Gastrocnemius medialis (tissue), 4 donors: ENCODE measurements around the gene FBXL7. TPM values are rescaled to one million over a fixed set of nuclear protein-coding genes. Genes with fewer than 3 reads are reported as not detected.

Experiments
- ATAC-seq, 2 donors: fragments of 150-250 bp; one replicate each; pipeline ENCODE4 v1.9.1; 2016
- DNase-seq, 2 donors: peaks; one replicate each; pipeline ENCODE4 v3.0.0-alpha.2; 2019
- H3K27ac ChIP-seq, 4 donors: fragments of 200-600 bp; sonication (generic); 1 replicate in 1 of 4; 2 replicates in 3 of 4; pipeline ENCODE4 v1.5.1; 2016 to 2018; ENCODE audit warnings: mild to moderate bottlenecking in 2 of 4, moderate library complexity in 1 of 4
- H3K27me3 ChIP-seq, 3 donors: fragments of 200-600 bp; sonication (generic) in 2 of 3; 1 replicate in 1 of 3; 2 replicates in 2 of 3; pipeline versions ENCODE4 v1.5.1 to v1.6.0; 2016 to 2019; ENCODE audit warnings: mild to moderate bottlenecking in 1 of 3, moderate library complexity in 1 of 3
- H3K36me3 ChIP-seq, 2 donors: fragments of 200-600 bp; sonication (generic) in 1 of 2; one replicate each; pipeline ENCODE4 v1.5.1; 2017 to 2018
- H3K4me1 ChIP-seq, 2 donors: fragments of 200-600 bp; sonication (generic) in 1 of 2; one replicate each; pipeline ENCODE4 v1.5.1; 2016 to 2017; ENCODE audit warnings: mild to moderate bottlenecking in 2 of 2
- H3K4me3 ChIP-seq, 4 donors: fragments of 200-600 bp; sonication (generic) in 3 of 4; 1 replicate in 1 of 4; 2 replicates in 3 of 4; pipeline ENCODE4 v1.5.1; 2016 to 2019; ENCODE audit warnings: mild to moderate bottlenecking in 2 of 4
- H3K9me3 ChIP-seq, 3 donors: fragments of 200-600 bp; sonication (generic) in 2 of 3; 1 replicate in 1 of 3; 2 replicates in 2 of 3; pipeline ENCODE4 v1.5.1; 2016 to 2019
- POLR2A ChIP-seq, 2 donors: fragments of 450-650 bp; IDR thresholded peaks; one replicate each; pipeline ENCODE4 v1.6.1; 2017; ENCODE audit warnings: antibody characterized with exemption in 2 of 2, mild to moderate bottlenecking in 2 of 2, moderate library complexity in 2 of 2
- in situ Hi-C, 4 donors: fragments of 200-750 bp; cut with MboI; loops; one replicate each; pipeline versions ENCODE4 v1.15.0 to v1.8.0; 2017; ENCODE audit warnings: low sequenced_read_pairs in 4 of 4
- intact Hi-C: fragments of 100-400 bp; cut with DNase I; formaldehyde crosslinking; loops from one replicate; pipeline ENCODE4 v1.15.1; 2023; ENCODE audit warnings: low total_unique reads
- total RNA-seq, 4 donors: library from RNA; depleted of rRNA; stranded (reverse); fragments of >200 nt; gene quantifications; one replicate each; pipeline versions ENCODE4 v1.1.0 to v1.2.3, GENCODE V29; 2016
- TF ChIP-seq, protein P1 (sequence below), 5 experiments: fragments of 450-650 bp in 3 of 5; fragments of 200-600 bp in 2 of 5; sonication (generic) in 2 of 5; IDR thresholded peaks in 4 of 5; conservative IDR thresholded peaks in 1 of 5; 1 replicate in 4 of 5; 2 replicates in 1 of 5; pipeline ENCODE4 v1.5.1; 2016 to 2019; ENCODE audit warnings: antibody characterized with exemption in 5 of 5, mild to moderate bottlenecking in 3 of 5, moderate library complexity in 3 of 5

FBXL7 gene
- total RNA-seq, 4 donors from 2014 or later: 2.4 to 4.9 (median 3.1) TPM

DNA sequence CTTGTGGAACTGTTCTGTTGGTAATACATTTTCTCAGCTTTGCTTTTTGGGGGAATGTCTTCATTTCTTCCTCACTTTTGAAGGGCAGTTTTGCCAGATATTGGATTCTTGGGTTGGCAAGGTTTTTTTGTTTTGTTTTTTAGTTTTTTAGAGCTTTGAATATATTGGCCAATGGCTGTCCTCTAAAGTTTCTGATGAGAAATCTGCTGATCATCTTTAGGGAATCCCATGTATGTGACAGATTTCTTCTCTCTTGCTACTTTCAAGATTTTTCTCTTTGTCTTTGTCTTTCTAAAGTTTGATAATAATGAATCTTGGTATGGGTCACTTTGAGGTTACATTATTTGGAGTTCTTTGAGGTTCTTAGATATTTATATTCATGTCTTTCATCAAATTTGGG is 227.4 kb downstream of the FBXL7 start:
- H3K36me3 ChIP-seq: no peaks in the 10 kb centered on the region
- no peak for TF ChIP-seq POLR2A (IDR thresholded peaks at IDR 0.05)
- TF ChIP-seq, protein P1, sequence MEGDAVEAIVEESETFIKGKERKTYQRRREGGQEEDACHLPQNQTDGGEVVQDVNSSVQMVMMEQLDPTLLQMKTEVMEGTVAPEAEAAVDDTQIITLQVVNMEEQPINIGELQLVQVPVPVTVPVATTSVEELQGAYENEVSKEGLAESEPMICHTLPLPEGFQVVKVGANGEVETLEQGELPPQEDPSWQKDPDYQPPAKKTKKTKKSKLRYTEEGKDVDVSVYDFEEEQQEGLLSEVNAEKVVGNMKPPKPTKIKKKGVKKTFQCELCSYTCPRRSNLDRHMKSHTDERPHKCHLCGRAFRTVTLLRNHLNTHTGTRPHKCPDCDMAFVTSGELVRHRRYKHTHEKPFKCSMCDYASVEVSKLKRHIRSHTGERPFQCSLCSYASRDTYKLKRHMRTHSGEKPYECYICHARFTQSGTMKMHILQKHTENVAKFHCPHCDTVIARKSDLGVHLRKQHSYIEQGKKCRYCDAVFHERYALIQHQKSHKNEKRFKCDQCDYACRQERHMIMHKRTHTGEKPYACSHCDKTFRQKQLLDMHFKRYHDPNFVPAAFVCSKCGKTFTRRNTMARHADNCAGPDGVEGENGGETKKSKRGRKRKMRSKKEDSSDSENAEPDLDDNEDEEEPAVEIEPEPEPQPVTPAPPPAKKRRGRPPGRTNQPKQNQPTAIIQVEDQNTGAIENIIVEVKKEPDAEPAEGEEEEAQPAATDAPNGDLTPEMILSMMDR (IDR thresholded peaks at IDR 0.05 in 4 of 5, conservative IDR thresholded peaks at IDR 0.05 in 1 of 5): no peak
- in situ Hi-C loops: no loop called here
- no peaks in the 10 kb centered on the region for H3K4me1 ChIP-seq
- no peak overlapping the region for H3K4me3 ChIP-seq
- H3K27me3 ChIP-seq: no peaks in the 10 kb centered on the region
- DNase-seq (no peak), ATAC-seq (no peak)
- H3K9me3 ChIP-seq: peaks cover 0 to 5% (median 0%) of the 10 kb centered on the region in 3 donors
- intact Hi-C loops: no loop called here
- no peak overlapping the region for H3K27ac ChIP-seq

DNA sequence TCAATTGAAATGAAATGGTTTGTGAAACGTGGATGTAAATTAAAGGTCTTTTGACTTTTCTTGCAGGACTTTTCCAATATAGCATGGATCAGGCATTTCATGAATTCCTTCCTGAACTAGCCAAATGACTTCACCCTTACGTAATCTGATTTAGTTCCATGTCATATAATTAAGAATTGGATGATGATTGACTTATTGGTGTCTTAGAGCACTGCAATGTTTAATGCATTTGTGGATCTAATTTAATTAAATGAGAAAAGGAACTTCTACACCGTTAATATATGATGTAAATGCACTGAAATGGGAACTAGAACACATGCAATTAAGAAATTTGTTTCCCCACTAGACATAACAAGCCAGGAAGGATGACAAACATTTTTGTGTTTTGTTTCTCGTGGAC is 228.8 kb downstream of the FBXL7 start:
- Histone ChIP-seq H3K27me3 (no peaks in the 10 kb centered on the region), H3K27ac (no peak overlapping the region), H3K4me3 (no peak overlapping the region), H3K4me1 (no peaks in the 10 kb centered on the region), H3K36me3 (no peaks in the 10 kb centered on the region), H3K9me3 (peaks cover 0 to 5% (median 0%) of the 10 kb centered on the region in 3 donors)
- TF ChIP-seq, protein P1 (IDR thresholded peaks at IDR 0.05 in 4 of 5, conservative IDR thresholded peaks at IDR 0.05 in 1 of 5): no peak
- TF ChIP-seq POLR2A (IDR thresholded peaks at IDR 0.05): no peak
- in situ Hi-C loops (no loop called here), intact Hi-C loops (no loop called here)
- DNase-seq (no peak), ATAC-seq (no peak)

DNA sequence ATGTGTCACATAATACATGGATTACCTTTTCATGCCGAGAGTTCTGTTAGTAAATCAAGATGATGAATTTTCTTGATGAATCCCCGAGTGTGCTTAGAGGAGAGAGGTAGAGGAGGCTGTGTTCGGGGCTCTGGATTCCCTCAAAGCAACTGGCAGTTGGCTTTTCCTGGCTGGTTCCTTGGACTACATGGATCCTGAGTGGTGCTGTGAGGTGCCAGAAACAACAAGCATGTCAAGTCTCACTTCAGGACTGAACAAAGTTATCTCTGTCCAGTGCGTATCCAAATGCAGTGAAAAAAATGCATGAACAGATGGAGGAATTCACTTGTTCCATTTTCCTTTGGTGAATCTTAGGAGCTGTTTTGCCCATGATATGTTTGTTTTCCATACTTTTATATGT is 231.7 kb downstream of the FBXL7 start:
- ATAC-seq: no peak
- no peak for DNase-seq
- Histone ChIP-seq H3K27ac (no peak overlapping the region), H3K4me3 (no peak overlapping the region), H3K9me3 (peaks cover 0 to 5% (median 0%) of the 10 kb centered on the region in 3 donors), H3K27me3 (no peaks in the 10 kb centered on the region), H3K4me1 (no peaks in the 10 kb centered on the region), H3K36me3 (no peaks in the 10 kb centered on the region)
- TF ChIP-seq, protein P1 (IDR thresholded peaks at IDR 0.05 in 4 of 5, conservative IDR thresholded peaks at IDR 0.05 in 1 of 5): no peak
- TF ChIP-seq POLR2A (IDR thresholded peaks at IDR 0.05): no peak
- in situ Hi-C loops: no loop called here
- intact Hi-C loops: no loop called here

DNA sequence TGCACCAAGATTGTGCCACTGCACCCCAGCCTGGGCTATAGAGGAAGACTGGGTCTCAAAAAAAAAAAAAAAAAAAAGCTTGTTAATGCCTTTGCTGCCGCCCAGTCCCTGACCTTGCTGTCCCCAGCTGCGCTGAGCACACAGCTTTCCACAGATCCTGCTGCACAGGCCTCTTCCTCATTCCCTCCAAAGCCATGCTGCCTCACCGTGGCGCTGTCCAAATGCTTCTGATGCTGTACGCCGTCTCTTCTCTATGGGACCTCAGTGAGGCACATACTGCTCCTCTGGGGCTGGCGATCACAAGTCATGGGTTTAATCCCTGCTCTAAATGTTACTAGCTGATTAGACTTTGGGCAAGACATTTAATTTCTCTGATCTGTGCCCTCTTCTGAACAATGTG is 234.1 kb downstream of the FBXL7 start:
- Histone ChIP-seq H3K36me3 (no peaks in the 10 kb centered on the region), H3K4me1 (no peaks in the 10 kb centered on the region), H3K27me3 (no peaks in the 10 kb centered on the region), H3K9me3 (no peaks in the 10 kb centered on the region), H3K4me3 (no peak overlapping the region), H3K27ac (no peak overlapping the region)
- in situ Hi-C loops (no loop called here), intact Hi-C loops (no loop called here)
- ATAC-seq (no peak), DNase-seq (no peak)
- TF ChIP-seq, protein P1 (IDR thresholded peaks at IDR 0.05 in 4 of 5, conservative IDR thresholded peaks at IDR 0.05 in 1 of 5): no peak
- no peak for TF ChIP-seq POLR2A (IDR thresholded peaks at IDR 0.05)
